Right ventricle myocardium superior (tissue), 1 donor: ENCODE results near the gene CDK15. TPM values are rescaled to one million over a fixed set of nuclear protein-coding genes. Genes with fewer than 3 reads are reported as not detected.
"Not testable (repeated sequence)": the region's sequence is repeated elsewhere in the genome, so short reads cannot be mapped to it uniquely, and the experiment has no call there.

Experiments
- ATAC-seq: fragments of 200-7000 bp; cut with Tn5 transposase; one replicate; pipeline ENCODE4 v1.9.1; 2020; ENCODE audit warnings: mild to moderate bottlenecking; ENCODE audit not compliant: poor library complexity
- DNase-seq: peaks from one replicate; pipeline ENCODE4 v3.0.0-alpha.2; 2020
- intact Hi-C: fragments of 100-400 bp; cut with DNase I; formaldehyde crosslinking; loops from one replicate; pipeline ENCODE4 v1.11.2; 2022
- long read RNA-seq: library from polyadenylated mRNA; unstranded; transcript quantifications from one replicate; pipeline ENCODE4 v2.0.0, GENCODE V29; 2021
- total RNA-seq: library from RNA; stranded (reverse); fragmentation: NEBNext Ultra II Directional; extraction: Animal tissue kit (Norgen Biotek cat#: 25700); gene quantifications from one replicate; pipeline ENCODE4 v1.2.1, GENCODE V29; 2021
- donor health status: DM: no; HTN: yes; CAD: no; lungs with severe emphysema.

CDK15 gene
- total RNA-seq, result 0.43 TPM
- long read RNA-seq, result 0 reads

DNA sequence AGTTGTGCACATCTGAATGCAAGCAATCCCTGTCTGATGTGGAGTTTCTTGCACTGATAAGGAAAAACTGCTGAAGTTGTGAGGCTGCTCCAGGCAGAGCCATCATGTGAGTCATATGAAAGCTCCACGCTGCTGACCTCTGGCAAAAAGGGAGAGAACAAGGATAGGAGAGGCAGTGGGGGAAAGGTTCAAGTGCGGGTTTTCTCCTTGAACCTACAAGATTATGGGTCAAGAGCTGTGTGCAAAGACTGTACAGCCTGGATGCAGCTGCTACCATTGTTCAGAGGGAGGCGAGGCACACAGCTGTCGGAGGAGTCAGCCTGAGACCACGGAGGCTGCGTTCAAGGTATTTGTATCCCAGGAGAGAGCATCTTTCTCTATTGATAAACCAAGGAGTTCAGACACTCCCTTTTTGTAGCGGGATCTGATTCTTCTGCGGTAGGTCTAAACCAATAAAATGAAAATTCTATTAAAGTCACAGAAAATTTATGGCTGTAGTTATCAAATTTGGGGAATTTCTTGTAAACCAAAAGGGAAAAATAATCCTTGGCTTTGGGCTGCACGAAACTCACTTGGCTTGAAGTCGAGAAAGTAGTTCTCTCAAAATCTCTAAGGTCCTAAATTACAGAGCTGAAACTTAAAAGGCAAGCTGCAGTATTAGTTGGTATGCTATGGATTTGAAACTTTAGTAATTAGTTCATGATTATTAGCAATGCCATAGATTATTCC is at the start of gene CDK15:
TSS of gene CDK15 (plus strand) at position 96 of the 729 bp plus-strand sequence. CDS start at position 224, 128 bp downstream.
- ATAC-seq (peak; percentile 74), DNase-seq (no peak)
- intact Hi-C loops, result no loop called here

DNA sequence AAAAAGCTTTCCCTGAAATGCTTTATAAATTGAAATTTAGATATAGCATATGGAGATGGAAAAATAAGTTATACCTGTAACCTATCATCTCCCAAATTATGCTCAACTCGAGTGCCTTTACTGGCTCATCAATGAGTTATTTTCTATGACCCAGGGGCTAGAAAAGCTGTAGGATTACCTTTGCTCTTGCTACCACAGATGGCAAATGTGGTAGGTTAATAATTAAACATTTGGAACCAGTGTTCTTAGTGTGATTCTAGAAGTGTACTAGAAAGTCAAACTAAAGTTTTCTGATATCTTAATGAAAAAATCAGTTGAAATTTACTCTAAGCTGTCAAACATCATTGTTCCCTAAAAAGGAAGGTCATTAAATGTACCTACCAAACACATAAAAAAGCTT is 48.1 kb upstream of the CDK15 start:
- intact Hi-C loops, result no loop called here
- ATAC-seq (no peak), DNase-seq (no peak)

DNA sequence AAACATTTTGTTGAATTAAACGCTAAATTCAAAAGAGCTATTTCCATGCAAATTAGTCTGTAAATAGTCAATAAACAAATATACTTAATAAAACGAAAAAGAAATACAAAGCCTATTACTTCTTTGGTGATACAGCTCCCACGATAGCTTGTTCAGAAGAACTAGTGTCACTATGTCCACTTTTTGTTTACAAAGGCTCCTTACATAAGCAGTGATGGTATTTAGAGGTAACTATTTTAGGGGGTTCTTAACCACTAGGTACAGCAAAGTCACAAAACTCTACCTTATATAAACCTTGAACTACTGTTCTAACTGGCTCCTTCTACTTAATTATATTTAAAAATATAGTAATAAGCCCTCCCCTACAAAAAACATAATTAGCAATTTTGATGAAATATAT is 47.5 kb upstream of the CDK15 start:
- intact Hi-C loops, result no loop called here
- DNase-seq (no peak), ATAC-seq (no peak)

DNA sequence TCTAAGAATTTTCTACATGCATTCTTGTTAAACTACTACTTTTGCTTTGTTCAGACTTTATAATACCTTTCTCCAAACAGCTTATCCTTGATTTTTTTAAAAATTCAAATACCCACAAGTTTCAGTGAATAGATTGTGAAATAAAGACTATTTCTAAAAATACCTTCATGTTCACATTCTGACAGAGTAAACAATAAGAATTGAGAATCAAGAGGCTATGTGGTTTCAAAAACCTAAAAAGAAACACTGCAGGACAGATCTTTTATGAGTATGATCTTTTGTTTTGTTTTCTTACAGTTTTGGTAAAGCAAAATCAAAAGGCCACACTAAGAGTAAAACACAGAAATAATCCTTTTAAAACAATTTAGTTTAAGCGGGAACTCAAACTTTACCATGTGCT is 46.8 kb upstream of the CDK15 start:
- DNase-seq, result no peak
- no peak for ATAC-seq
- intact Hi-C loops, result no loop called here

DNA sequence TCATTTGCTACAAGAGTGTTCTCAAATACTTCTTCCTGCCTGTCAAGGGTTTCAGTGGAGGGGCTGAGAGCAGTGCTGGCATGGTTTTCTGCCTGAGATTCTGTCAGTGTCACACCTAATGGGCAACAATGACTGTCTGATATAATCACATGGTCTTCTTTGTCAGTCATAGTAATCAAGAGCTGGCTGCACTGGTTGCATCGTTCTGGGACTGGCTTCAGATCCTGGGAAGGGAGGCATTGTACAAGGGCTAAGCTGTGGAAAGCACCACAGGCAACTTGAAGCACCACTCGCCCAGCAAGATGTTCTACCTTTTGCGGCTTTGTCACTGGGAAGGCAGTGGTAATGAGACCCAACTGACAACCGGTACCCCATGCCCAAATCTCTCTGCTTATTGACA is 45.2 kb upstream of the CDK15 start:
- ATAC-seq (no peak), DNase-seq (no peak)
- intact Hi-C loops, result no loop called here

DNA sequence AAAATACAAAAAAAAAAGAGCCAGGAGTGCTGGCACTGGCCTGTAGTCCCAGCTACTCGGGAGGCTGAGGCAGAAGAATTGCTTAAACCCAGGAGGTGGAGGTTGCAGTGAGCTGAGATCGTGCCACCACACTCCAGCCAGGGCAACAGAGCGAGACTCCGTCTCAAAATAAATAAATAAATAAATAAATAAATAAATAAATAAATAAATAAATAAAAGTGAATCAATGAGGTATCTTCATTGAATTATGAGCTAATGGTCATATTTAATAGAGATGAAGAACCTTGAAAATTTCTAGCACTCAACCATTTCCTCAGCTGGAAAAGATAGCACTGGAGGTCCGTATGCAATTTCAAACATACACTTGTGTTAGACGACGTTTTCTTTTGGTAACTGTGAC is 41.9 kb upstream of the CDK15 start:
- DNase-seq, intact Hi-C loops, ATAC-seq: not testable (repeated sequence)

DNA sequence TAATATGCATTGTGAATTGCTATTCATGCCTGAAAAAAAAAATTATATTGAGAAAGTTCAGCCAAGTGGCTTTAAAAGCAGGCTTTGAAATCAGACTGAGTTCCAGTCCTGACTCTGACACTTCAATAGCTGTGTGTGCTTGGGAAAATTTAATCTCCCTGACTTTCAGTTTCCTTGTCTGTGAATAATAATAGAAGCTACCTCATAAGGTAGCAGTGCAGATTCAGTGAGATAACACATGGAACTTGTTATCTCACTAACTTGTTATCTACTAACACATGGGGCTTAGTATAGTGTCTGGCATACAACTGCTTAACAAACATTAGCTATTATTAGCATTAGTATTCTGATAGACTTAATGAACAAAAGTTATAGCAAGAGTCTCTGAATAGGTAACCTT is 40.5 kb upstream of the CDK15 start:
- ATAC-seq (peak; percentile 70), DNase-seq (no peak)
- intact Hi-C loops, result no loop called here

DNA sequence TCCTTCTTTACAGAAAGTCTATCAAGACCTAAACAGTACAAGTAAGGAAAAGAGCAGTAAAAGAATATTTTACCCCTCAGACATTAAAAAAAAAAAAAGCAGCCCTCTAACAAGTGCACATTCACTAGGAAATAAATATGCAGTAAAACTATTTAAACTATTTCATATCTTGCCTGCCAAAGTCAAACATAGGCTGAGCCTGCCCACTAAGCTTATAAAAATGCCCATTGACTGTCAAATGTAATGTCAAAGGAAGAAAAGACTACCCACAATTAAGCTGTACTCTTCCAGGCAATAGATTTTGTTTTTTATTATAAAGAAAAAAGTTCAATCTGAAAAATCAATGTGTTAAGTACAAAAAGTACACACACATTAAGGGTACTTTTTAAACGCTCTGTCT is 37.4 kb upstream of the CDK15 start:
- ATAC-seq (no peak), DNase-seq (no peak)
- intact Hi-C loops, result no loop called here

DNA sequence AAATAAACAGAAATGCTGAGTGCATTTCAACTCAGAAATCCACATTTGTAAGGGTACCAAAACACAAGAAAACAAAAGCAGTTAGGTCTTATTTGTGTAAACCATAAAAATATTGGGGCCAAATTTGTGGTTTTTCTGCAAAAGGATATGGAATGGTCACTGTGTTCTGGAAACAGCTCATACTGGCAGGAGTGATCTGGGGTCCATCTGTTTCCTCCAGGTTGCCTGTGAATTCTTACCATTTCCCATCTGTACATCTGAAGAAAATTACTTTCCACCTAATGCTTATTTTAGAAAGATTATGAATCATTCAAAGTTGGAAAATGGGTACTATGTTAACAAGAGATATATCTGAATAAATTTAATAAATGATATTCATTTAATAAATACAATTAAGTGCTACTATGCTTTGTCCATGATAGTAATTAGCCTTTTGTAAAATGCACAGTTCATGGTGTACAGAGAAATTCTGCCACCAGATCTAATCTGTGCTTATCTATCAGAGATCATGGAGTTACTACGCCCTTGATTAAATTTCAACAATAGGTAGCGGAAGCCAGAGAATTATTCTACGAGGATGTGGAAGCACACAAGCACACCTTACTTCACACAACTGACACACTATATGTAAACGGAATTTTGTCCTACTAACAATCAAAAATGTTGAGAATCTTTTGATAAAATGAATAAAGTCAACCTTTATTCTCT is 36.5 kb upstream of the CDK15 start:
- no peak for ATAC-seq
- intact Hi-C loops, result no loop called here
- no peak for DNase-seq

DNA sequence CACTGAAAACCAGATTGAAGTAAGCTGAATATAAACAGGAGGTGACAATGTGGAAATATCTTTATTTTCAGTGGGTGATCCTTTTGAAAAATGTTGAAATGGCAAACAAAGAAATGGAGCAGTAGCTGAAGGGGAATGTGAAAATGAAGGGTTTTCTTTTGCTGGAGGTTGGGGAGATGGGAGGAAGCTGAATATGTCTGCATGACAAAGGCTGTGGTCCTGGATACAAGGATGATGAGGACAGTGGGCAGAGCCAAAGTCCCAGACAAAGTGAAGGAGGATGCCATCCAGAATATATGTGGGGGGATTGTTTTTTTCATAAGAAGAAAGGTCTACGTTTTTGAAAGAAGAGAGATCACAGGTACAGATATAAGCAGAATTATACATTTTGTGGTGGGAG is 32.3 kb upstream of the CDK15 start:
- intact Hi-C loops, result no loop called here
- DNase-seq, result no peak

DNA sequence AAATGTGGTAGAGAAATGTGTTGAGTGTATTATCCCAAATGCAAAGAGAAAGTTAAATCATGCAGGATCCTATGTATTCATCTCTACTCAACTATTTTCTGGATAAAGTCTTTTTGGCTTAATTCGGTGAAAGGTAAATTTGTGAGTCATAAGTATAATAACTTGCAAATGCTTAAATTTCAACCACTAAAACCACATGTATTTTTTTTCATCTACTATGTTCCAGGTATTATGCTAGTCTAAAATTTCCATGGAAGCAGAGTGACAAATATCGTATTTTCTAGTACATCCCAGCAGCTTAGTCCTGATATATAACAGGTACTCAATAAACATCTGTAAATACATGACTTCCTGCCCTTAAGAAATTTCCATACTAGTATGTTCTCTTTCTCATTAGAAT is 31.8 kb upstream of the CDK15 start:
- DNase-seq (no peak), ATAC-seq (no peak)
- intact Hi-C loops, result no loop called here

More for the DNA sequence above, 32.3 kb upstream of the CDK15 start:
- no peak for ATAC-seq

DNA sequence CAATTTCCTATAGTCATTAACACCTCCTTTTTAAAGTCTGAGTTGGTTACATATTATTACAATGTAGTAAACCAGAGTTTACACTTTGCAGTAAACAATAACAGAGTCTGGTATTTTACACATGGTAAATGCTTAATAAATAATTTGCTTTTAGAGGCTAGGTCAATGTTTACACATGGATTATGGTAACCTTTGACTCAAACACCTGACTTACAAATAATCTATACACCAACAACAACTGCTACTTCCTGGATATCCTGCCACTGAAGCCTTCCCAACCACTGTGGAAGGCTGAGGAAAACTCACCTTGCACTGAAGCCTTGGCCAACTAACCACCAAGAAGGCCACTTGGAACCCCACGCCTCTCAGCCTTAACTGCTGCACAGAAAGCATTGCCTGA is 31.0 kb upstream of the CDK15 start:
- intact Hi-C loops, result no loop called here
- no peak for ATAC-seq
- DNase-seq, result no peak

DNA sequence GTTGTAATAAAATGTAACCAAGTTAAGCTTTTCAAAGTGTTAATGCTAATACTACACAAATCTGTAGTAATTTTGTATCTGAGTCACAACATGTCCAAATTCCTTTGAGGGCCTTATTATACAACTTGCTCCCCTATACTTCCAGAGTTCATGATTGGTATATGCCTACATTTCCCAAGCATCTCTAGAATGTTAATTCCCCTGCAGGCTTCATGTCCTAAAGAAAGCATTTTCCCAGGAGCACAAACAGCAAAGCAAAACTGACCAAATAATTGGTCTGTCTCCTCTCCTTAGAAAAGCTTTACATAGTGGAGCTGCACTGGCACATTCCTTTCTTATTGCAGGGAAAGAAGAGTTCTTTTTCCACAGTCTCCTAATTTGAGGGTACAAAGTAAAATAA is 29.3 kb upstream of the CDK15 start:
- DNase-seq (no peak), ATAC-seq (no peak)
- intact Hi-C loops, result no loop called here

DNA sequence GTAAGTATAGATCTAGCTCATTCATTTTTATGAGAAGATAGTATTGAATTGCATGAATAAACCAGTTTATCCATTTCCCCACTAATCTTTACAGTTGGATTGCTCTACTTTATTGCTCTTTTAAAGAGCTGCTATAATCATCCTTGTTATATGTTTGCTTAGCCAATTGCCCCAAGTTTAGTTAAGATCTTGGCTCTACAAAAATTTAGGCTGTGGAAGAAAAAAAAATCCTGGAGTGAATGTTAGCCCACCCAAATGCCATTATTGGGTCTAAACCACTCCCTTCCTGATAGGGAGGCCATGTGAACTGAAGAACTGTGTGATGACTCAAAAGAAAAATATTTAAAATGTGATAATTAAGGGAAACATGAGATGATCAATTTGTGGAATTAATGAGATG is 28.5 kb upstream of the CDK15 start:
- ATAC-seq, result no peak
- intact Hi-C loops, result no loop called here

DNA sequence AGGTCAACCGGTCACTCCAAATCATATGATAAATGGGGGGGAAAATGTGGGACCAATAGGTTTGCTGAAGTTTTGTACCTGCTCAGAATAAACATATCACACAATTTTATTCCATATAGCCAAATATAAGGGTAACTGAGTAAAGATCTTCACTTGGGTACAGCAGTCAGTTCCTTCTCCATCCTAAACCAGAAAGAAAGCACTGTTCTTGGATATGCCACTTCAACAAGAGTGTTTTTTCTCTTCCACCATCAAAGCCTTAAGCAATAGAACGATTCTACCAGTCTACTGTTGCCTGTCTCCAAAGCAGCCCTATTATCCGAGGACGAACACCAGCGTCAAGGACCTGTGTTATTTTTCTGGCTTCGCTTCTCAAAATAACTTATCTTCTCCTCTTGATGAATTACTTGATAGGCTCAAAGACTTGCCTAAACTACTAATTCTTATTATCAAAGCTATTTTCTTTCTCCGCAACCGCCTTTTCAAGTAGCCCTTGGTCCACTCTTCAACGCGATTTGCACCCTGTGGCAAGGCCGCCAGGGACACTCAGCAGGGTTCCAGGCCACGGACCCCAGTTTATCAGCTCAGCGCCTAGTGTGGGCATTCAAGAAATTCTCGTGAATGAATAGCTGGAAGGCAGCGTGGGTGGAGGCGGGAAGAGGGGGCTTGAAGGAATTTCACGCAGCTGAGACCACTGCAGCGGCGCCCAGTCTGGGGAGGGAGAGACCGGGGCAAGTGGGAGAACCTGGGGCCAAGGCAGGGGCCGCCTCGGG is 26.2 kb upstream of the CDK15 start:
- intact Hi-C loops, result no loop called here
- ATAC-seq (peak; percentile 25), DNase-seq (no peak)

More for the DNA sequence above, 28.5 kb upstream of the CDK15 start:
- DNase-seq, result no peak

DNA sequence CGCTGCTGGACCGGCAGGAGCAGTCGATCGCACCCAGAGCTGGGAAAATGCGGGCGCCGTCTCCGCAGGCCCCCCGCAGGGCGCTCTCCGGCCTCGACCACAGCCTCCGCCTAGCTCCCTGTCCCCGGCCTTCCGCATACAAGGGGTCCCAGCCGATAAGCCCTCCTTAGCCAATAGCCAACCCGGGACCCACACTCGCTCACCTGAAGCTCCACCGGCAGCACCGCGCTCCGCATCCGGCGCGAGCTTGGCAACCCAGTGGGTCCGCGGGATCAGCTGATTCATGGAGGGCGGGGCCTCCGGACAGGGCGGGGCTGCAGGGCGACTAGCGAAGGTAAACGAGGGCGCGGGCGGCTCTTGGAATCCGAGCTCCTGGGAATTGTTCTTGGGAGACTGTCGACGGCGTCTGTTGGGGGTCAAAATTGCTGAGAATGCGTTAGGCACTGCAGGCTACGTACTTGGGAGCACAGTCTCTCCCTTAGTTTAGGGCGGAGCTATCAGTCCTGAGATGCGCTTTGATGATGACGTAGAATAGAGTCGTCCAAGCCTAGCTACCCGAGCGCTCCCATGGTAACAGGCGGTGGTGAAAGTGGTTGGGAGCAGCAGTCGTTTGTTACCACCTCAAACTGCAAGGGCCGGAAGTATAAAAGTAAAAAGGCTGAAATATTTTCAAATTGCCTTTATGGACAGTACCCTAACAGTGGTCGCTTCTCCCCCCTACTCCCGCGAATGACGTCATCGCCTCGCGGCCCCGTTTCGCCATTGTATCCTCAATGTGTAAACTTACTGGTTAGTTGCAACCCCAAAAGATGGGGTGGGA is 25.5 kb upstream of the CDK15 start, which contains the start of gene ALS2:
TSS of gene ALS2 (minus strand) at position 260 of the 820 bp plus-strand sequence. CDS start 12,048 bp downstream, outside the sequence.
- intact Hi-C loops, result no loop called here
- DNase-seq (peak; percentile 98), ATAC-seq (peak; percentile 97)

DNA sequence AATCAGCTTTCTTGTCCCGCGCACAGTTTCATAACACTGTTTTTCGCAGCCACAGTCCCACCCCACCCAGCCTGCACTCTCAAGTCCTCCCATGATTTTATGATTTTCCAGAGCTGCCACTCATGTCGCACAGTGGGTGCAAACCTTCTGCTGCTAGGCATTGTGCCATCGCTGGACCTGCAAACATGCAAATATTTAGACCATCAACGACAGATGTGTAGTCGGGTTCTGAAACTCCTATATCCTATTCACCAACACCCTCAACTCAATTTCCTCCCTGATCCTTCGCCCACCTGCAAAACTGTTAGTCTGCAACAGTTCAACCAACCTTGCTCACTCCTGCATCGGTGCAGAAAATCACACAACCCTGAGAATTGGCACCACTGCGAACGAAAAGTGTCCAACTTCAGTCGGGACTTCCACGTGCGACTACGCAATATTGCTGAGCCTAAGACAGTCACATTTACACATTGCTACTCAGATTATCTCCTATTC is 24.7 kb upstream of the CDK15 start:
- intact Hi-C loops, result no loop called here
- DNase-seq, result no peak
- ATAC-seq, result peak; percentile 4

DNA sequence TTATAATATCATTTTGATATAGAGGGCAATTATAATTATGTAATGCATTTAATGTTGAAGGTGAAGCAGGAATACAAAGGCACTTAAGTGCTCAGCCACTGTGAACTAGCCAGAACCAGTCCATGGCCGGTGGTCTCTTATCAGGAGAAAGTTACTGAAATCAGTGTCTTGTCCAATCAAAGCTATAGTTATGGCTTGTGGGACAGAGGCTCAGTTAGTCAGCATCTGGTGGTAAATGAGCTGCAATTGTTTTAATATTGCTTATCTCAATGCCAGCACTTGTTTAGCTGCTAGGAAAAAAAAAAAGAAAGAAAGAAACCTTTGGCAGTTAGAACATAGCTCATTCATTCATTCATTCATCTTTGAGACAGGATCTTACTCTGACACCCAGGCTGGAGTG is 21.8 kb upstream of the CDK15 start:
- intact Hi-C loops, result no loop called here
- DNase-seq (no peak), ATAC-seq (no peak)

DNA sequence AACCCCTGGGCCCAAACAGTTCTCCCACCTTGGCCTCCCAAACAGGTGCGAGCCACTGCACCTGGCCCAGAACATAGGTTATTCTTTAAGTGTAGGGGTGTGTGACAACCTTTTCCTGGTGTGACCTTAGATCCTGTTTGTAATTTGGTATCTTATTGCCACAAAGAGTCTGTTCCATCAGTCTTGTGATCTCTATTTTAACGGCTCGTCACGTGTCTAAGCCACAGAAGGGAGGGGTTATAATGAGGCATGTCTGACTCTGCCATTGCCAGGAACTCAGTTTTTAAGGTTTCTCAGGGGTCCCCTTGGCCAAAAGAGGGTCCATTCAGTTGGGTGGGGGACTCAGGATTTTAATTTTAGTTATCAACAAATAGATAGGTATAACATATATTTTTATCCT is 21.2 kb upstream of the CDK15 start:
- intact Hi-C loops, result no loop called here
- no peak for DNase-seq
- ATAC-seq, result no peak
